Stimulated activated CD4-positive, alpha-beta T cell treated with anti-CD3 and anti-CD28 coated beads, Interleukin-4, amount 100 ng/mL, for 24 hours (primary cell): ENCODE results near the gene OPA1.

Experiments
- DNase-seq: peaks from one replicate; pipeline ENCODE4 v3.0.0-alpha.2; 2020

OPA1 gene

GRCh38 chr3:193744822-193745684 lies 152.0 kb downstream of the OPA1 start:
- DNase-seq = no peak

- no peak for DNase-seq
These were observed 153.8 kb downstream of the OPA1 start for GRCh38 chr3:193746832-193747231.
